IPS-11a (cell line): ENCODE data around the gene TSEN34.
"Not testable (repeated sequence)": the region's sequence is repeated elsewhere in the genome, so short reads cannot be mapped to it uniquely, and the experiment has no call there.

Source experiments
- H3K4me3 ChIP-seq: one replicate; pipeline ENCODE4 v1.5.1; 2013; ENCODE audit warnings: low read depth, low read length, control low read depth

The TSEN34 gene

DNA sequence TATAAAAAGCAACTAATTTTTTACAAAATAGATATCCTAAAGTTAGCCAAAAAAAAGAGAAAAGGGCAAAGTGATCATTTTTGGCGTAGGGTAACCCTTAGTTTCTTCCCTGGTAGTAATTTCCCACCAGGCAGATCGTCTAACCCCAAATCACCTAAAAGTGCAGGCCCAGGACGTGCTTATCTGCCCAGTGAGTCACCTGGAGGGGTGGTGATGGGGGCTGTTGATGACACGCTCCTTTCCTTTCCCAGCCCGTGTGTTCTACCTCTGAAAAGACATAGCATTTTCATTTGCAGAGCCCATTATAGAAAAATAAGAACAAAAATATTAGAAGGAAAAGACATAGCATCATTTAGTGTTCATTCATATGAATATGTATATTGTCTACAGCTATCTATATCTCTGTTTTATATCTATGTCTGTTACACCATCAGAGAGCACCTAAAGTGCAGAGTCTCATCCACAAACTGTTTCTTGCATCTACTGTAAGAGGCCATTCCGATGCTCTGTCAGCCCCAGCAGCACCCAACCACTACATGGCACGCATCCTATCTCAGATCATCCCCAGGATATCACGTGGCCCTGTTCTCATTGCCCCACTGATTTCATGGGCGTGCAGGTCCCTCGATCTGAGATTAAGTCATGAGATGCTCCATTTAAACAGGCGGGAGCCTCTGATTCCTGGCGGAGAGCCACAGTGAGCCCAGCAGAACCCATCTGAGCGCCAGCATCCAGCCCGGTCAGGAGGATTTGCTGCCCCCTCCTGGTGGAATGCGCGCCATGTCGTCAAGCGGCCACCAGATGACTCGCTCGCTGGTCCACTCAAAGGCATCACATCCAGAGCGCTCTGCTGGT lies 40.2 kb downstream of the TSEN34 start:
- H3K4me3 ChIP-seq: no peak overlapping the region

DNA sequence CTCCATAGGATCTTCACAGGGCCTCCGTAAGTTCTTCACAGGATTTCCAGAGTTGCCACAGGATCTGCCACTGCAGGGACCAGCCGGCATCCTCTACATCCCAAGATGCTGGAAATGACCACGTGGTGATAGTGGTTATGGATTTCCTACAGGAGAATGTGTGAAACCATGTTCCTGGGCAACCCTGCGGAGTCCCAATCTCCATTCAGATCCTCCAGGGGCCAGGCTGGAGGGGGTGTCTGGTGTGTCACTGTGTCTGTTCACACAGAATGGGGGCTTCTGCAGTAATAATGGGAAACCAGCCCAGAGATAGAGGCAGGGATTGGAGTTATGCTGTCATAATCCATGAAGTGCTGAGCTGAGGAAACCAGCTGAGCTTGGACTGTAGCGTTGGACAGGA lies 42.8 kb downstream of the TSEN34 start:
- no peak overlapping the region for H3K4me3 ChIP-seq

DNA sequence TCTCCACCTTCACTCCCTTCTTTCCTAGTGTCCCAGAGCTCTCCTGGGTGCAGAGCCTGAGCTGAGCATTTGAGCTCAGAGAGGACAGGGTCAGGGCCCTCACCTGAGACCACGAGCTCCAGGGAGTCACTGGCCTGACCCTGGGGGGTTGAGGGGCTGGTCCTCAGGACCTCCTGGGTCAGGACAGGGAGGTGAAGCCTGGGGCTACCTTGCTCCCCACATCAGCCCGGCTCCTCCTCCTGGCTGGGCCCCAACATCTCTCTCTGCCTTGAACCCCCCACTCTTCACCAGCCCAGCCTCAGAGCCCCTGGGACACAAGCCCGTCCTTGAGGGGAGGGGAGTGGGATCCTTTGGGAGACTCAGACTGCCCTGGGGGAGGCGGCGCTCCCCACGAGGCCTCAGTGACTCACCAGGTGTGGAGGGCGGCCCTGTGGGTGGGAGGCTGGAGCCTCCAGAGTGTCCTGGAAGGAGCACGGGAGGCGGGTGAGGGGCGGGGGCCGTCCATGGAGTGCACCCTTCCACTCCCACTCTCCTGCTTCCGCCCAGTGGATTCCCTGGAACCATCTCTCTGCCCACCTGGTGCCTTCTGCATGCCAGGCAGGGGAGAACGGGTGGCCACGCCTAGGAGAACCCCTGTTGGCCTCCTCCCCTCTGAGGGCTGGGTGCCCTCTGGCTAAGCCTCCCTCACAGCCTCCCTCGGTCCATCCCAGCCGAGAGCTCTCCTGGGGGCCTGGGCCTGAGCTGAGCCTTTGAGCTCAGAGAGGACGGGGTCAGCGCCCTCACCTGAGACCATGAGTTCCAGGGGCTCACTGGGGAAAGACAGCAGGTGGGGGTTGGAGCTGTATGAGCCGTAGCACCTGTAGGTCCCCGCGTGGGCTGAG lies 48.6 kb downstream of the TSEN34 start:
- not testable (repeated sequence) for H3K4me3 ChIP-seq

DNA sequence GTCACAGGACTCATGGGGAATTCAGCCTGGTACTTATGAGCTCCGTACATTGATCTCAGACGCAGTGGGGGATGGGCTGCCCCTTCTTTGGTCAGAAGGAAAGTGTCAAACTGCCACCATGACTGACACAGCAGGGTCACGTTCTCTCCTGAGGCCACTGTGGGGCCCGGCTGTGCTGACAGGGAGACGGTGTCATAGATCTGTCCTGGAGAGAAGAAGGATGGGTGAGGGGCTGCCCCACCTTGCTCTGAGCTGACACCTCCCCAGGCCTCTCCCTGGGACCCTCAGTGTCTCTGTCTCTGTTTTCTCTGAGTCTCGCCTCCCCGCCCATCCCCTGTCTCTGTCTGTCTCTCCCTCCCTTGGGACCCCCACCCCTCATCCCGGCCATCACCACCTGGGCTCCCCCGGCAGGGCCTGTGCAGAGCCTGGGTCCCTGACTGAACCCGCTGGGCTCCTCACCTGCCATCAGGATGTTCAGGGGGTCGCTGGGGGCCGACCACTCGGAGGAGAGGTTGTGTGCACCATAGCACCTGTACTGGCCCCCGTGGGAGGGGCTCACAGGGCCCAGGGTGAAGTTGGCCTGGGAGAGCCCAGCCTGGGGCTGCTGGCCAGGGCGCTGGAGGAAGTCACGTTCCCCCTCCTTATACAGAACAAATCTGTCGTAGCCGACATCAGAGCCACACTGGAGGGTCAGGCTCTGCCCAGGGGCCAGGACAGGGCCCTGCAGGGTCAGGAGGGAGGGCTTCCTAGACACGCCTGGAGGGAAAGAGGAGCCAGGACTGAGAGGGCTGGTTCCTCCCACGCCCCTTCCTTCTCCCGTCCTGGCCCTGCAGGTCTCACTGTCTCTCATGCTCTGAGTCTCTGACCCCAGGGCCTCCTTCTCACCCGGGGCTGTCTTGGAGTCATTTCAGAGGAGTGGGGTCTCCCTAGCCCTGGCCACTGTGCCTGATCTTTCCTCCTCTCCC lies 49.5 kb downstream of the TSEN34 start:
- H3K4me3 ChIP-seq: not testable (repeated sequence)

DNA sequence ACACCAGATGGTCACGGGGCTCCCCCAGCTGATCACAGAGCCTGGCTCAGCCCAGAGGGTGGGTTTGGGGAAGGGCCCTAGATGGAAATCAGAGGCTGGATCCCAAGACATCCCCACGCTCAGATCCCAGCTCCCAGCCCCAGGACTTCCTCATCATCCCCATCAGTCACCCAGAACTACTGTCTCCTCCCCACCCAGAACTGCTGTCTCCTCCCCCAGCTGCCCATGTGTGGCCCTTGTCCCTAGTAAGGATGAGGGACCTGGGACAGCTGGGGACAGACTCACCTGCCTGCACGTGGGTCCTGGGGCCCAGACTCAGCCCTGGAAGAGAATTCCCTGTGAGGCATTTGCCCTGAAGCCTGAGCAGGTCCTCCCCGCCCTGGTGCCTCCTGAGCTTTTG lies 51.1 kb downstream of the TSEN34 start:
- not testable (repeated sequence) for H3K4me3 ChIP-seq

DNA sequence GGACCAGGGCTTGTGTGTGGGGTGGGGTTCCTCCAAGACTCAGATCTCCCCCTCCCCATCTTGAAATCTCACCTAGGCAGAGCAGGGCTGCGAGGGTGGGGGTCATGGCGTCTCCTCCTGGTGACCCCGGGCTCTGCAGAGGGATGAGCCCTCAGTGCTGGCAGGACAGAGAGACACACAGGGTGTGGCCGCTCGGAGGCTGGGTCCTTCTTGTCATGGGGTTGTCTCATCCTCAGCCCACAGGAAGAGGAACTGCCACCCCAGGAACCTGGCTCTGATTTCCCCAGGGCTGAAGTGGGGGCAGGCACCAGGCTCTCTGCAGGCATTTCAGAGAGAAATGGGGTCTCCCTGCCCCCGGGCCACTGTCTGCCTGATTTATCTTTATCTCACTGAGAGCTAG lies 51.5 kb downstream of the TSEN34 start, which contains the start of gene LILRA6:
Gene LILRA6 (minus strand): TSS at position 145 of the 400 bp plus-strand sequence.
- H3K4me3 ChIP-seq: not testable (repeated sequence)

DNA sequence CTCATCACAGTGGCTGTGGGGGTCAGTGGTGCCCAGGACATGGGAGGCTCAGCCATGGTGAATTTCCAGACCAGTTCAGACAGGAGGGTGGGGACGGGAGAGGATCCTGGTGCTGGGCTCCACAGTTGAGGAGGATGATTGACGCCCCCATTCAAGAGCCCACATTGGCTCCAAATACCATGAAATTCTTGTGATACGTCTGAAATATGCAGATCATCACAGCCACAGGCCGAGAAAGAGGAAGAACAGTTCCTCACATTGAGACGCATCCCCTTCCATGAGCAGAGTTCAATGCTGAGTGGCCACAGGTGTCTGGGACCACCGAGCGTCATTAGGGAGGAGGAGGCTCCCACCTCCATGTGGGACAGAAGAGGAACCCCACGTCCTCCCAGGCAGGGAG lies 52.7 kb downstream of the TSEN34 start:
- H3K4me3 ChIP-seq: not testable (repeated sequence)
